Measurements from ENCODE around the gene DENND1A.

DNA sequence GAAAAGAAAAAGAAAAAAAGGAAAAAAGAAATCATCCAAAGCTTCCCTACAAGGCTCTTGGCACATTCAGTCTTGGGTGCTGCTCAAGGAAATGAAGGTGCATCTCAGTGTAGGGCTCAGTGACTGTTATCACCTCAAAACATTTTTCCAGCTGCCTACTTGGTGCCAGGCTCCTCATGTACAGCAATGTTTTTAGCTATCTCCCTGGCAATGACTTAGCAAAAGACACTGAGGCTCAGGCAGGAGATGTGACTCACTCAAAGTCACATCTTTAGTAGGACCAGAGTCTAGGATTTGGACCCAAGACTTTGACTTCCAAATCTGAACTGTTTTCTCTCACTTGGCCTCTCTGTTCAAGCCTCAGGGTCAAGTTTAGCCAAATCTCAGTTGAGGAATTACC, 309.7 kb downstream of the DENND1A start:
- TF ChIP-seq CTCF (IDR thresholded peaks at IDR 0.05) (no peak), POLR2AphosphoS5 (IDR thresholded peaks at IDR 0.05) (no peak)
